GM12878 (cell line): Measurements from ENCODE around the gene ADGRD2. TPM values are rescaled to one million over a fixed set of nuclear protein-coding genes. Genes with fewer than 3 reads are reported as not detected.

Source experiments
- ATAC-seq: fragments of 200-7000 bp; cut with Tn5 transposase; 3 replicates; pipeline ENCODE4 v1.9.1; 2020; ENCODE audit warnings: mild to moderate bottlenecking, moderate library complexity
- BruUV-seq: library from RNA; stranded (reverse); fragments of 400-500 nt; replicated peaks from 2 replicates; lab custom pipeline; 2021; lab: Mats Ljungman, UMichigan
- CTCF ChIA-PET: fragments of 300-600 bp; sonication (Branson Sonifier 250); formaldehyde crosslinking; extraction: SDS; loops from one replicate; lab custom pipeline; 2021; ENCODE audit warnings: inconsistent platforms; lab: Yijun Ruan, JAX
- POLR2A ChIA-PET: fragments of 350-600 bp; formaldehyde crosslinking; extraction: SDS; loops from one replicate; lab custom pipeline; 2021; ENCODE audit warnings: inconsistent platforms; lab: Charles Lee
- RAD21 ChIA-PET: fragments of 300-600 bp; sonication (Branson Sonifier 250); formaldehyde crosslinking; loops from one replicate; lab custom pipeline; 2023; ENCODE audit warnings: antibody characterized with exemption; ENCODE audit not compliant: unreplicated experiment; lab: Charles Lee
- SMC1A ChIA-PET: fragments of 300-600 bp; sonication (Branson Sonifier 250); formaldehyde crosslinking; loops from one replicate; lab custom pipeline; 2023; ENCODE audit not compliant: unreplicated experiment, uncharacterized antibody; lab: Charles Lee
- DNase-seq: peaks from one replicate; pipeline ENCODE4 v3.0.0-alpha.2; 2011; ENCODE audit warnings: low read depth, low spot score
- FAIRE-seq: peaks from 3 replicates; lab custom pipeline; 2011; peaks lifted over from hg19 to GRCh38; lab: Jason Lieb, UNC
- H2AFZ ChIP-seq: 2 replicates; pipeline ENCODE4 v1.6.0; 2011; ENCODE audit warnings: low read depth, low read length, control low read depth; ENCODE audit not compliant: control insufficient read depth
- H3K27ac ChIP-seq: 2 replicates; pipeline ENCODE4 v1.5.1; 2011; ENCODE audit warnings: control low read depth; ENCODE audit not compliant: control insufficient read depth, insufficient read depth
- H3K27me3 ChIP-seq, 2 experiments: replicated peaks in 1 of 2; 2 replicates each; pipeline versions ENCODE4 v1.6.0 to v1.6.1; 2011; ENCODE audit warnings: low read length in 1 of 2; ENCODE audit not compliant: control insufficient read depth in 2 of 2, insufficient read depth in 2 of 2
- H3K36me3 ChIP-seq, 2 experiments: 2 replicates each; pipeline ENCODE4 v1.5.1; 2011; ENCODE audit warnings: low read length in 1 of 2; ENCODE audit not compliant: control insufficient read depth in 2 of 2, insufficient read depth in 2 of 2
- H3K4me1 ChIP-seq: 2 replicates; pipeline ENCODE4 v1.6.1; 2011; ENCODE audit warnings: mild to moderate bottlenecking, low read length, moderate library complexity, mixed read lengths; ENCODE audit not compliant: control insufficient read depth, insufficient read depth
- H3K4me2 ChIP-seq: 2 replicates; pipeline ENCODE4 v1.6.0; 2011; ENCODE audit warnings: control low read depth; ENCODE audit not compliant: control insufficient read depth, insufficient read depth
- H3K4me3 ChIP-seq: fragments of 200-600 bp; sonication (generic); 2 replicates; pipeline ENCODE4 v1.5.1; 2016
- H3K79me2 ChIP-seq: 2 replicates; pipeline ENCODE4 v1.6.0; 2011; ENCODE audit warnings: low read length; ENCODE audit not compliant: control insufficient read depth, insufficient read depth
- H3K9ac ChIP-seq: 2 replicates; pipeline ENCODE4 v1.8.0; 2011; ENCODE audit warnings: low read length, control low read depth, mixed read lengths; ENCODE audit not compliant: control insufficient read depth, insufficient read depth
- H3K9me3 ChIP-seq: replicated peaks from 3 replicates; pipeline ENCODE4 v1.5.1; 2011; ENCODE audit warnings: mild to moderate bottlenecking, low read length; ENCODE audit not compliant: control insufficient read depth, insufficient read depth
- H4K20me1 ChIP-seq: 2 replicates; pipeline ENCODE4 v1.6.0; 2011; ENCODE audit not compliant: control insufficient read depth, insufficient read depth
- BRCA1 ChIP-seq: IDR thresholded peaks from 2 replicates; pipeline ENCODE4 v1.6.1; 2011; ENCODE audit warnings: low read depth, low read length, improper control_type of control experiment
- KLF5 ChIP-seq: fragments of 450-650 bp; IDR thresholded peaks from 2 replicates; pipeline ENCODE4 v1.6.1; 2014; ENCODE audit warnings: mild to moderate bottlenecking; ENCODE audit not compliant: partially characterized antibody
- SMC3 ChIP-seq: IDR thresholded peaks from 2 replicates; pipeline ENCODE4 v1.6.1; 2011; ENCODE audit warnings: low read length, improper control_type of control experiment, borderline replicate concordance
- SRF ChIP-seq, 2 experiments: IDR thresholded peaks; 2 replicates each; pipeline ENCODE4 v1.6.1; 2011; ENCODE audit warnings: low read depth in 2 of 2, low read length in 2 of 2, mild to moderate bottlenecking in 1 of 2, moderate library complexity in 1 of 2
- STAT3 ChIP-seq: IDR thresholded peaks from 2 replicates; pipeline ENCODE4 v1.6.1; 2011; ENCODE audit warnings: low read depth, low read length, improper control_type of control experiment
- TARDBP ChIP-seq: IDR thresholded peaks from 2 replicates; pipeline ENCODE4 v1.6.1; 2016; ENCODE audit warnings: borderline replicate concordance
- USF1 ChIP-seq: IDR thresholded peaks from 2 replicates; pipeline ENCODE4 v1.6.1; 2011; ENCODE audit warnings: borderline replicate concordance, low read depth, mild to moderate bottlenecking, moderate library complexity, mixed read lengths, low read length; ENCODE audit not compliant: insufficient read depth; ENCODE audit errors: extremely low read length
- ZNF24 ChIP-seq: fragments of 450-650 bp; IDR thresholded peaks from 2 replicates; pipeline ENCODE4 v1.6.1; 2017; ENCODE audit warnings: antibody characterized with exemption, mild to moderate bottlenecking
- WGBS: methylation state at CpG from one replicate; pipeline ENCODE4 v1.1.6; 2016; ENCODE audit warnings: low lambda C conversion rate; ENCODE audit not compliant: insufficient replicate concordance, insufficient coverage; ENCODE audit errors: missing lambda C conversion rate; 5-methylcytosine and 5-hydroxymethylcytosine counted together
- in situ Hi-C: fragments of 300-500 bp; cut with MboI; formaldehyde crosslinking; loops from 9 replicates; pipeline ENCODE4 v1.14.3; 2018; ENCODE audit warnings: mixed read lengths
- intact Hi-C: fragments of 100-400 bp; cut with micrococcal nuclease; formaldehyde crosslinking; loops from one replicate; pipeline ENCODE4 v1.14.2; 2022; ENCODE audit not compliant: unreplicated experiment
- polyA plus RNA-seq, 11 experiments: library from polyadenylated mRNA; depleted of rRNA in 4 of 11; unstranded in 6 of 11; stranded (reverse) in 5 of 11; fragments of >200 nt; fragmentation: Nextera tagmentation in 4 of 11; fragmentation: Illumina TruSeq in 1 of 11; extraction: Ambion mirVana in 4 of 11; extraction: Trizol in 1 of 11; gene quantifications; 1 replicate in 1 of 11; 2 replicates in 10 of 11; pipeline versions ENCODE4 v1.2.1 to v1.2.3, GENCODE V29; 2011 to 2016; ENCODE audit warnings: inconsistent platforms in 2 of 11, missing spikeins in 2 of 11, low read depth in 1 of 11
- total RNA-seq, 4 experiments: library from RNA; depleted of rRNA in 3 of 4; stranded (reverse); fragments of >200 nt in 3 of 4; fragmentation: Illumina TruSeq in 1 of 4; extraction: Trizol in 1 of 4; gene quantifications; 2 replicates each; pipeline versions ENCODE4 v1.2.1 to v1.2.3, GENCODE V29; 2013 to 2021

ADGRD2 gene
- total and polyA plus RNA-seq, 10 of the 15 experiments (the other 5 are each of a cell fraction or from before 2014, with no cell fraction given): not detected

GRCh38 chr9:124458441-124458840 lies 8.2 kb downstream of the ADGRD2 start:
- in situ Hi-C loops: no loop called here
- FAIRE-seq: no peak
- CTCF ChIA-PET: no interaction called here

GRCh38 chr9:124462739-124463138 lies 12.5 kb downstream of the ADGRD2 start:
- no TSS peak for BruUV-seq
- POLR2A ChIA-PET: interaction anchor here (0.6 kb wide), 1 partner anchor 31 kb away, joined by 3 read pairs; no protein-coding TSS in a partner anchor

More at GRCh38 chr9:124458441-124458840, 8.2 kb downstream of the ADGRD2 start:
- 57% methylated on average over 9 of the region's 9 CpGs for WGBS
- BruUV-seq: no TSS peak
- Histone ChIP-seq H3K79me2 (no peaks in the 10 kb centered on the region), H4K20me1 (no peaks in the 10 kb centered on the region), H2AFZ (no peak overlapping the region), H3K9me3 (no peaks in the 10 kb centered on the region), H3K4me1 (no peaks in the 10 kb centered on the region), H3K27me3 (no peaks in the 10 kb centered on the region; a peak in 1 of 4 replicates), H3K4me2 (no peak overlapping the region), H3K36me3 (no peaks in the 10 kb centered on the region), H3K9ac (no peak overlapping the region), H3K4me3 (no peak overlapping the region), H3K27ac (no peak overlapping the region)
- intact Hi-C loops: no loop called here
- SMC1A ChIA-PET: no interaction called here
- TF ChIP-seq USF1 (no peak), SRF (IDR thresholded peaks at IDR 0.05; ENCODE audit: low read depth in 2 of 2, low read length in 2 of 2) (no peak), SMC3 (no peak), ZNF24 (no peak), STAT3 (no peak), KLF5 (no peak), BRCA1 (no peak)
- no peak for DNase-seq
- RAD21 ChIA-PET: no interaction called here
- no peak for ATAC-seq
- POLR2A ChIA-PET: no interaction called here

More at GRCh38 chr9:124462739-124463138, 12.5 kb downstream of the ADGRD2 start:
- CTCF ChIA-PET: interaction anchor here (1.9 kb wide), 1 partner anchor 74 kb away, joined by 5 read pairs; no protein-coding TSS in a partner anchor
- DNase-seq (no peak), ATAC-seq (no peak), FAIRE-seq (no peak)
- RAD21 ChIA-PET: no interaction called here
- H3K4me2 ChIP-seq: no peak overlapping the region
- H3K79me2 ChIP-seq: no peaks in the 10 kb centered on the region
- no peak overlapping the region for H2AFZ ChIP-seq
- H3K36me3 ChIP-seq: no peaks in the 10 kb centered on the region
- H3K4me3 ChIP-seq: no peak overlapping the region
- H3K9me3 ChIP-seq: no peaks in the 10 kb centered on the region
- in situ Hi-C loops (no loop called here), intact Hi-C loops (no loop called here)
- H3K27ac ChIP-seq: no peak overlapping the region
- no peaks in the 10 kb centered on the region for H3K4me1 ChIP-seq
- no peak overlapping the region for H3K9ac ChIP-seq
- H3K27me3 ChIP-seq: no peaks in the 10 kb centered on the region
- 95% methylated on average over 1 of the region's 1 CpG for WGBS
- no peaks in the 10 kb centered on the region for H4K20me1 ChIP-seq
- SMC1A ChIA-PET: no interaction called here
- no peak for TF ChIP-seq TARDBP
